Activated naive CD4-positive, alpha-beta T cell treated with anti-CD3 and anti-CD28 coated beads, Interleukin-2, amount 50 U/mL, for 24 hours (primary cell): Measurements from ENCODE around the gene PLGRKT.
A peak's percentile ranks its signal among the peaks of the same experiment; 100 is the strongest.
"Not testable (repeated sequence)": the region's sequence is repeated elsewhere in the genome, so short reads cannot be mapped to it uniquely, and the experiment has no call there.

Experiments used
- H3K27ac Mint-ChIP-seq: one replicate; pipeline ENCODE4 v1.8.0; 2021; ENCODE audit warnings: mild to moderate bottlenecking, mixed read lengths
- H3K27me3 Mint-ChIP-seq: one replicate; pipeline ENCODE4 v1.8.0; 2021; ENCODE audit warnings: mixed read lengths
- H3K36me3 Mint-ChIP-seq: one replicate; pipeline ENCODE4 v1.8.0; 2021; ENCODE audit warnings: mixed read lengths
- H3K4me1 Mint-ChIP-seq: one replicate; pipeline ENCODE4 v1.8.0; 2021; ENCODE audit warnings: mixed read lengths
- H3K4me3 Mint-ChIP-seq: one replicate; pipeline ENCODE4 v1.8.0; 2021; ENCODE audit warnings: mild to moderate bottlenecking, mixed read lengths
- H3K9me3 Mint-ChIP-seq: one replicate; pipeline ENCODE4 v1.8.0; 2021; ENCODE audit warnings: mixed read lengths

PLGRKT gene

GRCh38 chr9:5445096-5445495 lies 7.4 kb upstream of the PLGRKT start:
- not testable (repeated sequence) for H3K36me3 Mint-ChIP-seq, H3K27ac Mint-ChIP-seq, H3K4me3 Mint-ChIP-seq, H3K27me3 Mint-ChIP-seq, H3K9me3 Mint-ChIP-seq
- H3K4me1 Mint-ChIP-seq = peaks cover 53% of the 10 kb centered on the region

GRCh38 chr9:5443850-5444249 lies 6.1 kb upstream of the PLGRKT start:
- H3K4me1 Mint-ChIP-seq = peaks cover 43% of the 10 kb centered on the region
- no peaks in the 10 kb centered on the region for H3K36me3 Mint-ChIP-seq
- H3K9me3 Mint-ChIP-seq = no peaks in the 10 kb centered on the region
- no peaks in the 10 kb centered on the region for H3K27me3 Mint-ChIP-seq
- H3K27ac Mint-ChIP-seq = no peak overlapping the region
- no peak overlapping the region for H3K4me3 Mint-ChIP-seq

- no peaks in the 10 kb centered on the region for H3K9me3 Mint-ChIP-seq
- H3K27ac Mint-ChIP-seq = no peak overlapping the region
- H3K4me1 Mint-ChIP-seq = peaks cover 41% of the 10 kb centered on the region
- H3K27me3 Mint-ChIP-seq = no peaks in the 10 kb centered on the region
- H3K4me3 Mint-ChIP-seq = no peak overlapping the region
- no peaks in the 10 kb centered on the region for H3K36me3 Mint-ChIP-seq
Observed at GRCh38 chr9:5442400-5443011, 4.8 kb upstream of the PLGRKT start.

GRCh38 chr9:5441043-5441442 lies 3.3 kb upstream of the PLGRKT start:
- no peaks in the 10 kb centered on the region for H3K27me3 Mint-ChIP-seq
- H3K4me3 Mint-ChIP-seq = no peak overlapping the region
- H3K36me3 Mint-ChIP-seq = peaks cover 2% of the 10 kb centered on the region
- peaks cover 40% of the 10 kb centered on the region for H3K4me1 Mint-ChIP-seq
- no peak overlapping the region for H3K27ac Mint-ChIP-seq
- no peaks in the 10 kb centered on the region for H3K9me3 Mint-ChIP-seq

DNA sequence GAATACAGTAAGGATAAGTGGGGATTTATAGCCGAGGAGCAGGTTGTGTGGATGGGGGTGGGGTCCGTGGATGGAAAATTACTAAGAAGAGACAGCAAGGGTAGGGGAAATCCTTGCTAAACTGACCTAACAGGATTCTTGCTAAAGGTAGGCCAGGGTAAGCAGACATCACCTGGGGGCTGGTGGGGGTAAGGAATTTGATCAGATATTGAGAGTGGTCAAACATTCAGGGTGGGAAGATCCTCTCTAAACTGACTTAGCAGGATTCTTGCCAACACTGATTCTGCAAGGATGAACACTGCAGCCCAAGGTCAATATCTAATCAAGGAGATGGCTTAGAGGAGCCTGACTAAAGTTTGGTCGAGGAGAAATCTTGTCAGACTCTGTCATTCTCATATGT lies 2.7 kb upstream of the PLGRKT start:
- Mint-ChIP-seq H3K9me3 (no peaks in the 10 kb centered on the region), H3K4me3 (no peak overlapping the region), H3K27ac (no peak overlapping the region), H3K36me3 (peaks cover 2% of the 10 kb centered on the region), H3K27me3 (no peaks in the 10 kb centered on the region), H3K4me1 (peaks cover 46% of the 10 kb centered on the region)

GRCh38 chr9:5438301-5439162 lies 807 bp upstream of the PLGRKT start:
- no peaks in the 10 kb centered on the region for H3K9me3 Mint-ChIP-seq
- H3K4me3 Mint-ChIP-seq = peak overlapping the region; percentile 97
- peaks cover 6% of the 10 kb centered on the region for H3K36me3 Mint-ChIP-seq
- H3K27me3 Mint-ChIP-seq = no peaks in the 10 kb centered on the region
- peak overlapping the region; percentile 99 for H3K27ac Mint-ChIP-seq
- H3K4me1 Mint-ChIP-seq = peaks cover 52% of the 10 kb centered on the region

DNA sequence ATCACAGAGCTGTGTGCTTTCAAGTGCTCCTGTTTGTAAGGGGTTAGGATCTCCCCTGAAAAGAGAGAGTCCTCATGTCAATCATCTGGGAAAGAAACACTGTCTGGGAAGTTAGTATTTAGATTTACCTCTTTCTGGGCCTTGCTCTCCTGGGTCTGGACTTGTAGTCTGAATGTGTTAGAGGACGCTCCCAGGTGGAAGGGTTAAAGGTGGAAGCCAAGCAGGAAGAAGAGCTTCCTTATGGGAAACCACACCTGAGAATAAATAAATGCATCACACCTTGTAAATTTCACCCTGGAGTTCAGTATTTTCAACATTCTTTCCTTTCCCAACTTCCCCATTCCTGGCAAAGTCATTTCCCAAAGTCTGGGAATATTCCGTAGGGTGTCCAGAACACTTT lies 1.3 kb downstream of the PLGRKT start:
- H3K36me3 Mint-ChIP-seq = peaks cover 6% of the 10 kb centered on the region
- peaks cover 44% of the 10 kb centered on the region for H3K4me1 Mint-ChIP-seq
- H3K4me3 Mint-ChIP-seq = peak overlapping the region; percentile 97
- H3K27ac Mint-ChIP-seq = peak overlapping the region; percentile 99
- no peaks in the 10 kb centered on the region for H3K9me3 Mint-ChIP-seq
- H3K27me3 Mint-ChIP-seq = no peaks in the 10 kb centered on the region

DNA sequence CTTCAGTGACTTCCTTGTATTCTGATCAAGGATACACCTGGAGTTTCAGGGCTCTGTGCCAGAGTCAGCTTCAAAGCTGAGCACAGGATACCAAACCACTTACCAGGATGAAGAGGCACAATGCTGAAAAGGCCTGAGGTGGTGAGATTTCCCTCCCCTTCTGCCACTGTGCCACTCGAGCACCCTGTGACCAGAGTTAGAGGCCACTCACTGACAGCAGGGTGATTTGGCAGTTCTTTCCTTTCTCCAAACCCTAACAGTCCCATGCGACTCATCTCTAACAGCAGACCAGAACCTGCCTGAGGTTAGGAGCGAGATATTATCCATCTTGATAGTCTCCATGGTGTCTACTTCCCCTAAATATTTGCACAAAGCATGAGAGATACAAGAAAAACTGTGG lies 1.8 kb downstream of the PLGRKT start:
- Mint-ChIP-seq H3K9me3 (no peaks in the 10 kb centered on the region), H3K36me3 (peaks cover 8% of the 10 kb centered on the region), H3K4me3 (peak overlapping the region; percentile 97), H3K4me1 (peaks cover 40% of the 10 kb centered on the region), H3K27me3 (no peaks in the 10 kb centered on the region), H3K27ac (peak overlapping the region; percentile 99)

GRCh38 chr9:5433841-5434810 lies 3.6 kb downstream of the PLGRKT start:
- not testable (repeated sequence) for H3K4me3 Mint-ChIP-seq, H3K27me3 Mint-ChIP-seq, H3K27ac Mint-ChIP-seq, H3K9me3 Mint-ChIP-seq
- peaks cover 38% of the 10 kb centered on the region for H3K4me1 Mint-ChIP-seq
- H3K36me3 Mint-ChIP-seq = peaks cover 10% of the 10 kb centered on the region

DNA sequence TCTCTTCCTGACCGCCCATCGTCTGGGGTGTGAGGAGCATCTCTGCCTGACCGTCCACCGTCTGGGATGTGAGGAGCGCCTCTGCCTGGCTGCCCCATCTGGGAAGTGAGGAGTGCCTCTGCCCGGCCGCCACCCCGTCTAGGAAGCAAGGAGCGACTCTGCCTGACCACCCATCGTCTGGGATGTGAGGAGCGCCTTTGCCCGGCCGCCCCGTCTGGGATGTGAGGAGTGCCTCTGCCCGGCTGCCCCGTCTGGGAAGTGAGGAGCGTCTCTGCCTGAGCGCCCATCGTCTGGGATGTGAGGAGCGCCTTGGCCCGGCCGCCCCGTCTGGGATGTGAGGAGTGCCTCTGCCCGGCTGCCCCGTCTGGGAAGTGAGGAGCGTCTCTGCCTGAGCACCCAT lies 4.4 kb downstream of the PLGRKT start:
- H3K4me3 Mint-ChIP-seq, H3K27ac Mint-ChIP-seq, H3K27me3 Mint-ChIP-seq, H3K9me3 Mint-ChIP-seq: not testable (repeated sequence)
- Mint-ChIP-seq H3K36me3 (peaks cover 10% of the 10 kb centered on the region), H3K4me1 (peaks cover 32% of the 10 kb centered on the region)

- peak overlapping the region; percentile 30 for H3K27ac Mint-ChIP-seq
- not testable (repeated sequence) for H3K27me3 Mint-ChIP-seq, H3K4me3 Mint-ChIP-seq, H3K9me3 Mint-ChIP-seq
- peaks cover 10% of the 10 kb centered on the region for H3K36me3 Mint-ChIP-seq
- peaks cover 27% of the 10 kb centered on the region for H3K4me1 Mint-ChIP-seq
Observed at GRCh38 chr9:5432890-5433289, 4.8 kb downstream of the PLGRKT start.

GRCh38 chr9:5430912-5431311 lies 6.8 kb downstream of the PLGRKT start:
- Mint-ChIP-seq H3K9me3 (no peaks in the 10 kb centered on the region), H3K36me3 (peaks cover 9% of the 10 kb centered on the region), H3K27me3 (no peaks in the 10 kb centered on the region), H3K27ac (no peak overlapping the region), H3K4me1 (peaks cover 11% of the 10 kb centered on the region), H3K4me3 (no peak overlapping the region)

DNA sequence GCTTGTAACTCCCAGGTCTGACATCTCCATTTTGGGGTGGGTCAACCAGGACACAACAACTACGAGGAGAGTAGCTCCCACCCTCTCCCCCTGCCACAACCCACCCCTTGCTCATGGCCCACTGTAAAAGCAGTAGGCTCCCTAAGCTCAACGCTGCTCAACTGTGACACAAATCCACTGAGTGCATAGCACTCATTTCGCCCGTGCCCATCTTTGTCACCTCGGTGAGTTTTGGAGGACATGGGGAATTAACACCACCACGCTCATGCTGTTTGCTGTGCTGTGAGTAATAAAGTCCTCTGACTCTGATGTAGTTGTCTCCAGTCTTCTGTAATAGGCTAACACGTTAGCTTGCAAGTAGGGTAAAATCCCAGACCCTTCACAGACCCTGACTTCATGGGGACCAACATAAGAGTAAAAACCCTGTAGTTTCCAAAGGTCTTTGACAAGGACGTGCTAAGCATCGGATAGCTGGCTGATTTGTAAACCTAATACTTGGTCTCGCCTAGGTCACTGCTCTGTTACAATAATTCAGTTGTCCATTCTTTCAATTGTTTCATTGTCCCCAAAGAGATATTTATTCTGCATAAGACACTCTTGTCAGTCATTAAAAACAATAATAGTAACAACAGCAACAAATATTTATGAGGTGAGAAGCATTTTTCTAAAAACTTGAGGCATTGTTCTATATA lies 7.7 kb downstream of the PLGRKT start:
- Mint-ChIP-seq H3K4me1 (peaks cover 2% of the 10 kb centered on the region), H3K36me3 (peaks cover 5% of the 10 kb centered on the region), H3K27ac (peak overlapping the region; percentile 30), H3K9me3 (no peaks in the 10 kb centered on the region), H3K27me3 (no peaks in the 10 kb centered on the region), H3K4me3 (no peak overlapping the region)

- H3K27ac Mint-ChIP-seq = peak overlapping the region; percentile 73
- H3K36me3 Mint-ChIP-seq = peaks cover 4% of the 10 kb centered on the region
- no peaks in the 10 kb centered on the region for H3K9me3 Mint-ChIP-seq
- no peaks in the 10 kb centered on the region for H3K4me1 Mint-ChIP-seq
- H3K27me3 Mint-ChIP-seq = no peaks in the 10 kb centered on the region
- no peak overlapping the region for H3K4me3 Mint-ChIP-seq
Observed at GRCh38 chr9:5428794-5429528, 8.8 kb downstream of the PLGRKT start.

DNA sequence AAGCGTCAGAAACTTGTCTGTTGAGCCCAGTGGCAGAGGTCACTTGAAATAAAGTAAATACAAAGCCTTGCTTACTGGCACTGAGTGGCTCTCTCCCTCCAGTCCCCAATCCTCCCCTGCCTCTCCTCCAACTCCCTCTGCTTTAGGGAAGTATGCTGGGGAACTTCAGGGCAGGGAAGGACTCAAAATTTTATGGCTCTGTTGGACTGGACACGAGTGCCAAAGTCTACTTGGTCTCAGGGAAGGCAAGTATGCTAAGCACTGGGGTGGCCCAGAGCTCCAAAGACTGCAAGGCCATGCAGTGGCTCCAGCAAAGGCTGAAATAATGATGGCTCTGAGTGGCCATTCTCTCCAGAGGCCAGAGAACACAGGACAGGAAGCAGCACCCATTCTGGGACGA lies 9.6 kb downstream of the PLGRKT start:
- peaks cover 4% of the 10 kb centered on the region for H3K36me3 Mint-ChIP-seq
- H3K27ac Mint-ChIP-seq = peak overlapping the region; percentile 73
- no peaks in the 10 kb centered on the region for H3K4me1 Mint-ChIP-seq
- H3K27me3 Mint-ChIP-seq = no peaks in the 10 kb centered on the region
- no peak overlapping the region for H3K4me3 Mint-ChIP-seq
- H3K9me3 Mint-ChIP-seq = no peaks in the 10 kb centered on the region
